Measurements from ENCODE around the gene PAPPA2.

GRCh38 chr1:176533020-176533419 lies 70.0 kb downstream of the PAPPA2 start:
- TF ChIP-seq POLR2A (IDR thresholded peaks at IDR 0.05; ENCODE audit: low read length) (no peak), GATA1 (IDR thresholded peaks at IDR 0.05; ENCODE audit: low read depth, low read length) (no peak)
